NK-92 (cell line): ENCODE measurements around the gene FARS2.

Experiments
- DNase-seq: peaks from one replicate; lab custom pipeline; 2025; ENCODE audit not compliant: unreplicated experiment; lab: John Stamatoyannopoulos, UW

Gene FARS2

GRCh38 chr6:5817869-5818268, 556.6 kb downstream of the FARS2 start:
- DNase-seq = no peak

GRCh38 chr6:5818959-5819358, 557.6 kb downstream of the FARS2 start:
- no peak for DNase-seq
